Endodermal cell (in vitro differentiated cells): ENCODE data around the gene TBXA2R. TPM values are rescaled to one million over a fixed set of nuclear protein-coding genes. Genes with fewer than 3 reads are reported as not detected.

Experiments used
- DNase-seq: peaks from one replicate; pipeline ENCODE4 v3.0.0-alpha.2; 2017
- H3K27ac ChIP-seq: 2 replicates; pipeline ENCODE4 v1.5.1; 2013; ENCODE audit warnings: mild to moderate bottlenecking, low read depth, low read length, moderate library complexity
- H3K27me3 ChIP-seq: 2 replicates; pipeline ENCODE4 v1.6.1; 2013; ENCODE audit warnings: mild to moderate bottlenecking, low read length, moderate library complexity; ENCODE audit not compliant: insufficient read depth, control insufficient read depth, poor library complexity, severe bottlenecking
- H3K36me3 ChIP-seq: 2 replicates; pipeline ENCODE4 v1.7.0; 2013; ENCODE audit warnings: mild to moderate bottlenecking, low read length, moderate library complexity; ENCODE audit not compliant: control insufficient read depth, insufficient read depth
- H3K4me1 ChIP-seq: one replicate; pipeline ENCODE4 v1.7.0; 2013; ENCODE audit warnings: low read length; ENCODE audit not compliant: control insufficient read depth, insufficient read depth
- H3K4me3 ChIP-seq: 2 replicates; pipeline ENCODE4 v1.5.1; 2013; ENCODE audit warnings: mild to moderate bottlenecking, low read length, moderate library complexity
- H3K9ac ChIP-seq: 2 replicates; pipeline ENCODE4 v1.6.1; 2013; ENCODE audit warnings: mild to moderate bottlenecking, low read length, moderate library complexity; ENCODE audit not compliant: poor library complexity, severe bottlenecking; ENCODE audit errors: extremely low read depth
- H3K9me3 ChIP-seq: 2 replicates; pipeline ENCODE4 v1.6.1; 2013; ENCODE audit warnings: mild to moderate bottlenecking, low read length, moderate library complexity; ENCODE audit not compliant: control insufficient read depth
- H3K27ac Mint-ChIP-seq: 2 replicates; pipeline ENCODE4 v1.8.0; 2020; ENCODE audit warnings: mixed read lengths
- H3K27me3 Mint-ChIP-seq: 2 replicates; pipeline ENCODE4 v1.8.0; 2021; ENCODE audit warnings: mild to moderate bottlenecking, mixed read lengths; ENCODE audit not compliant: insufficient read depth
- H3K36me3 Mint-ChIP-seq: 2 replicates; pipeline ENCODE4 v1.8.0; 2020; ENCODE audit warnings: low read depth, mixed read lengths
- H3K4me1 Mint-ChIP-seq: 2 replicates; pipeline ENCODE4 v1.8.0; 2020; ENCODE audit warnings: mixed read lengths
- H3K4me3 Mint-ChIP-seq: 2 replicates; pipeline ENCODE4 v1.8.0; 2020; ENCODE audit warnings: mild to moderate bottlenecking, moderate library complexity, mixed read lengths
- H3K9me3 Mint-ChIP-seq: 2 replicates; pipeline ENCODE4 v1.8.0; 2020; ENCODE audit warnings: mild to moderate bottlenecking, mixed read lengths
- CTCF ChIP-seq: fragments of 200-600 bp; sonication (generic); conservative IDR thresholded peaks from 2 replicates; pipeline ENCODE4 v1.5.0; 2021; ENCODE audit warnings: antibody characterized with exemption, mild to moderate bottlenecking
- WGBS, 2 experiments: methylation state at CpG; one replicate each; pipeline versions ENCODE4 v1.1.5 to v1.1.7; 2013; ENCODE audit warnings: missing lambda C conversion rate in 2 of 2, mixed read lengths in 1 of 2; ENCODE audit not compliant: insufficient coverage in 1 of 2, insufficient read length in 1 of 2; 5-methylcytosine and 5-hydroxymethylcytosine counted together
- total RNA-seq, 2 donors: library from RNA; stranded (reverse); fragmentation: NEBNext Ultra II Directional in 1 of 2; extraction: Animal tissue kit (Norgen Biotek cat#: 25700) in 1 of 2; gene quantifications; 2 replicates in 1 of 2; 3 replicates in 1 of 2; pipeline ENCODE4 v1.2.1, GENCODE V29; 2021

The TBXA2R gene
- total RNA-seq, 2 donors from 2014 or later: 0.29 to 0.42 TPM

GRCh38 chr19:3627351-3627723 is 20.7 kb upstream of the TBXA2R start:
- no peaks in the 10 kb centered on the region for H3K9me3 Mint-ChIP-seq
- H3K4me1 Mint-ChIP-seq: peaks cover 6% of the 10 kb centered on the region
- Histone ChIP-seq H3K36me3 (peaks cover 3% of the 10 kb centered on the region), H3K27me3 (no peaks in the 10 kb centered on the region), H3K4me3 (peak overlapping the region; percentile 61), H3K9me3 (no peaks in the 10 kb centered on the region), H3K27ac (no peak overlapping the region), H3K4me1 (peaks cover 3% of the 10 kb centered on the region), H3K9ac (no peak overlapping the region)
- no peak for TF ChIP-seq CTCF
- no peak for DNase-seq
- peak overlapping the region; percentile 89 for H3K4me3 Mint-ChIP-seq
- H3K36me3 Mint-ChIP-seq: peaks cover 17% of the 10 kb centered on the region
- no peaks in the 10 kb centered on the region for H3K27me3 Mint-ChIP-seq
- 79 to 86% methylated on average over 3 to 7 of the region's 7 CpGs for WGBS, 2 experiments
- H3K27ac Mint-ChIP-seq: peak overlapping the region; percentile 99

- DNase-seq: peak; percentile 99
- Histone ChIP-seq H3K4me1 (peaks cover 3% of the 10 kb centered on the region), H3K27ac (peak within 1 kb of the TSS; percentile 98), H3K9ac (peak within 1 kb of the TSS; percentile 94), H3K36me3 (peaks cover 7% of the 10 kb centered on the region), H3K9me3 (no peaks in the 10 kb centered on the region), H3K27me3 (no peaks in the 10 kb centered on the region), H3K4me3 (peak within 1 kb of the TSS; percentile 97)
- Mint-ChIP-seq H3K36me3 (peaks cover 19% of the 10 kb centered on the region), H3K27ac (peak within 1 kb of the TSS; percentile 99), H3K27me3 (no peaks in the 10 kb centered on the region), H3K4me3 (peak within 1 kb of the TSS; percentile 89), H3K9me3 (no peaks in the 10 kb centered on the region), H3K4me1 (peaks cover 6% of the 10 kb centered on the region)
- no peak for TF ChIP-seq CTCF
- WGBS, 2 experiments: 0% methylated on average over 44 to 80 of the region's 80 CpGs
These were observed 20.0 kb upstream of the TBXA2R start, which contains the start of gene CACTIN for GRCh38 chr19:3626473-3627350. TSS of gene CACTIN (minus strand) at chr19:3626790. CDS start at chr19:3626762, 28 bp downstream.

- Histone ChIP-seq H3K27ac (no peak overlapping the region), H3K4me3 (peak overlapping the region; percentile 97), H3K9ac (peak overlapping the region; percentile 94), H3K4me1 (peaks cover 3% of the 10 kb centered on the region), H3K9me3 (no peaks in the 10 kb centered on the region), H3K36me3 (peaks cover 12% of the 10 kb centered on the region), H3K27me3 (no peaks in the 10 kb centered on the region)
- TF ChIP-seq CTCF: no peak
- DNase-seq: no peak
- Mint-ChIP-seq H3K27me3 (no peaks in the 10 kb centered on the region), H3K9me3 (no peaks in the 10 kb centered on the region), H3K27ac (peak overlapping the region; percentile 99), H3K4me3 (peak overlapping the region; percentile 89), H3K36me3 (peaks cover 23% of the 10 kb centered on the region), H3K4me1 (peaks cover 6% of the 10 kb centered on the region)
- 2% methylated on average over 20 to 21 of the region's 21 CpGs for WGBS, 2 experiments
These were observed 19.4 kb upstream of the TBXA2R start for GRCh38 chr19:3625996-3626472.
